PC-3 (cell line): ENCODE results near the gene GPR42. TPM values are rescaled to one million over a fixed set of nuclear protein-coding genes. Genes with fewer than 3 reads are reported as not detected.

ENCODE experiments used
- ATAC-seq: fragments of 200-7000 bp; cut with Tn5 transposase; 2 replicates; pipeline ENCODE4 v1.9.1; 2020; ENCODE audit warnings: mild to moderate bottlenecking, moderate library complexity
- BruUV-seq: library from RNA; stranded (reverse); fragments of 400-500 nt; replicated peaks from 2 replicates; lab custom pipeline; 2021; lab: Mats Ljungman, UMichigan
- CTCF ChIA-PET: fragments of 300-600 bp; sonication (Branson Sonifier 250); formaldehyde crosslinking; loops from one replicate; lab custom pipeline; 2022; ENCODE audit warnings: antibody characterized with exemption; lab: Charles Lee
- POLR2A ChIA-PET: fragments of 300-600 bp; sonication (Branson Sonifier 250); formaldehyde crosslinking; loops from one replicate; lab custom pipeline; 2022; ENCODE audit warnings: antibody characterized with exemption; ENCODE audit not compliant: unreplicated experiment; lab: Charles Lee
- DNase-seq: peaks from one replicate; pipeline ENCODE4 v3.0.0-alpha.2; 2015
- H2AFZ ChIP-seq: fragments of 300-600 bp; sonication (generic); 2 replicates; pipeline ENCODE4 v1.6.0; 2016; ENCODE audit warnings: antibody characterized with exemption, low read length
- H3F3A ChIP-seq: fragments of 300-600 bp; sonication (generic); one replicate; pipeline ENCODE4 v1.6.0; 2017; ENCODE audit warnings: antibody characterized with exemption, low read length, control low read depth, mild to moderate bottlenecking; ENCODE audit not compliant: unreplicated experiment
- H3K27ac ChIP-seq: fragments of 300-600 bp; sonication (generic); 2 replicates; pipeline ENCODE4 v1.5.1; 2016; ENCODE audit warnings: mild to moderate bottlenecking, low read length
- H3K27me3 ChIP-seq: fragments of 300-600 bp; sonication (generic); 2 replicates; pipeline ENCODE4 v1.6.1; 2016; ENCODE audit warnings: low read length, mixed read lengths
- H3K36me3 ChIP-seq: fragments of 300-600 bp; sonication (generic); 2 replicates; pipeline ENCODE4 v1.6.1; 2016; ENCODE audit warnings: low read depth, mixed run types, low read length, mixed read lengths
- H3K4me1 ChIP-seq: fragments of 300-600 bp; sonication (generic); 2 replicates; pipeline ENCODE4 v1.5.1; 2016; ENCODE audit warnings: low read length; ENCODE audit not compliant: insufficient read depth
- H3K4me2 ChIP-seq: fragments of 300-600 bp; sonication (generic); 2 replicates; pipeline ENCODE4 v1.6.0; 2016; ENCODE audit warnings: low read length
- H3K4me3 ChIP-seq: fragments of 300-600 bp; sonication (generic); 2 replicates; pipeline ENCODE4 v1.5.1; 2016; ENCODE audit warnings: mild to moderate bottlenecking, low read length, mixed read lengths
- H3K79me2 ChIP-seq: fragments of 300-600 bp; sonication (generic); 2 replicates; pipeline ENCODE4 v1.6.1; 2017; ENCODE audit warnings: low read length, mixed read lengths
- H3K9ac ChIP-seq: fragments of 300-600 bp; sonication (generic); 2 replicates; pipeline ENCODE4 v1.6.0; 2016; ENCODE audit warnings: mild to moderate bottlenecking, low read length
- H3K9me2 ChIP-seq: fragments of 300-600 bp; sonication (generic); replicated peaks from 2 replicates; pipeline ENCODE4 v1.6.1; 2016; ENCODE audit warnings: mixed run types, low read length, mixed read lengths
- H3K9me3 ChIP-seq: fragments of 300-600 bp; sonication (generic); 2 replicates; pipeline ENCODE4 v1.6.1; 2016; ENCODE audit warnings: low read length, mixed read lengths
- H4K20me1 ChIP-seq: fragments of 300-600 bp; sonication (generic); 2 replicates; pipeline ENCODE4 v1.6.1; 2016; ENCODE audit warnings: low read length, mixed read lengths
- CTCF ChIP-seq: fragments of 300-600 bp; sonication (generic); conservative IDR thresholded peaks from 2 replicates; pipeline ENCODE4 v1.5.1; 2017; ENCODE audit warnings: antibody characterized with exemption, low read depth, mild to moderate bottlenecking, low read length
- EZH2 ChIP-seq: fragments of 300-600 bp; sonication (generic); IDR thresholded peaks from one replicate; pipeline ENCODE4 v1.6.1; 2017; ENCODE audit warnings: antibody characterized with exemption, mild to moderate bottlenecking, low read length; ENCODE audit not compliant: unreplicated experiment
- EZH2phosphoT487 ChIP-seq: fragments of 300-600 bp; sonication (generic); IDR thresholded peaks from 2 replicates; pipeline ENCODE4 v1.6.1; 2018; ENCODE audit warnings: mild to moderate bottlenecking, antibody characterized with exemption, low read length, borderline replicate concordance
- intact Hi-C: fragments of 100-400 bp; cut with micrococcal nuclease; formaldehyde crosslinking; loops from 2 replicates; pipeline ENCODE4 v1.9.0; 2023
- total RNA-seq: library from RNA; depleted of rRNA; stranded (reverse); fragments of >200 nt; gene quantifications from 2 replicates; pipeline ENCODE4 v1.2.3, GENCODE V29; 2014

The GPR42 gene
- total RNA-seq, 1 experiment from 2014 or later: not detected

DNA sequence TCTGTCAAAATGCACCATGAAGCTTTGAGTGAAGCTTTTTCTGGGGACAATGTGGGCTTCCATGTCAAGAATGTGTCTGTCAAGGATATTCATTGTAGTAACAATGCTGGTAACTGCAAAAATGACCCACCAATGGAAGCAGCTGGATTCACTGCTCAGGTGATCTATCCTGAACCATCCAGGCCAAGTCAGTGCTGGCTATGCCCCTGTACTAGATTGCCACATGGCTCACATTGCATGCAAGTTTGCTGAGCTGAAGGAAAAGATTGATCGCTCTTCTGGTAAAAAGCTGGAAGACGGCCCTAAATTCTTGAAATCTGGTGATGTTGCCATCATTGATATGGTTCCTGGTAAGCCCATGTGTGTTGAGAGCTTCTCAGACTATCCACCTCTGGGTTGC is 12.7 kb downstream of the GPR42 start:
- TF ChIP-seq CTCF: no peak
- TF ChIP-seq EZH2: no peak
- no peak for TF ChIP-seq EZH2phosphoT487

GRCh38 chr19:35388277-35389054 is 17.6 kb downstream of the GPR42 start:
- Histone ChIP-seq H3K9me3 (0 out of 2 replicates have a peak, but pooled peaks cover 6% of the 10 kb centered on the region), H3K27ac (no peak overlapping the region), H3K9me2 (no peaks in the 10 kb centered on the region), H3K4me3 (no peak overlapping the region), H3F3A (no peaks in the 10 kb centered on the region), H4K20me1 (no peaks in the 10 kb centered on the region), H3K4me1 (no peaks in the 10 kb centered on the region), H3K27me3 (no peaks in the 10 kb centered on the region), H3K9ac (no peak overlapping the region), H2AFZ (no peak overlapping the region), H3K79me2 (no peaks in the 10 kb centered on the region), H3K36me3 (no peaks in the 10 kb centered on the region), H3K4me2 (no peak overlapping the region)
- POLR2A ChIA-PET: no interaction called here
- ATAC-seq (no peak), DNase-seq (no peak)
- intact Hi-C loops: no loop called here
- TF ChIP-seq CTCF: no peak
- TF ChIP-seq EZH2: no peak
- no peak for TF ChIP-seq EZH2phosphoT487
- no TSS peak for BruUV-seq
- CTCF ChIA-PET: no interaction called here

More for the DNA sequence above, 12.7 kb downstream of the GPR42 start:
- no peak overlapping the region for H2AFZ ChIP-seq
- BruUV-seq: no TSS peak
- H3K27me3 ChIP-seq: no peaks in the 10 kb centered on the region
- no peaks in the 10 kb centered on the region for H3K9me2 ChIP-seq
- H3K79me2 ChIP-seq: no peaks in the 10 kb centered on the region
- no peak overlapping the region for H3K4me3 ChIP-seq
- H3K4me1 ChIP-seq: no peaks in the 10 kb centered on the region
- no peak overlapping the region for H3K27ac ChIP-seq
- ChIA-PET CTCF (no interaction called here), POLR2A (no interaction called here)
- no peak overlapping the region for H3K9ac ChIP-seq
- no peak for DNase-seq
- 0 out of 2 replicates have a peak, but pooled peaks cover 6% of the 10 kb centered on the region for H3K9me3 ChIP-seq
- ATAC-seq: no peak
- intact Hi-C loops: no loop called here
- no peak overlapping the region for H3K4me2 ChIP-seq
- no peaks in the 10 kb centered on the region for H3K36me3 ChIP-seq
- no peaks in the 10 kb centered on the region for H3F3A ChIP-seq
- no peaks in the 10 kb centered on the region for H4K20me1 ChIP-seq
